AG09319 (cell line): ENCODE data around the gene TEX14.
A peak's percentile ranks its signal among the peaks of the same experiment; 100 is the strongest.

Experiments used
- DNase-seq: peaks from one replicate; pipeline ENCODE4 v3.0.0-alpha.2; 2010; ENCODE audit warnings: low read depth; ENCODE audit errors: extremely low read depth
- TF ChIP-seq, protein P1 (sequence below): IDR thresholded peaks from 2 replicates; pipeline ENCODE4 v1.5.1; 2011; ENCODE audit warnings: low read depth, mild to moderate bottlenecking, inconsistent platforms, low read length, moderate library complexity

TEX14 gene

DNA sequence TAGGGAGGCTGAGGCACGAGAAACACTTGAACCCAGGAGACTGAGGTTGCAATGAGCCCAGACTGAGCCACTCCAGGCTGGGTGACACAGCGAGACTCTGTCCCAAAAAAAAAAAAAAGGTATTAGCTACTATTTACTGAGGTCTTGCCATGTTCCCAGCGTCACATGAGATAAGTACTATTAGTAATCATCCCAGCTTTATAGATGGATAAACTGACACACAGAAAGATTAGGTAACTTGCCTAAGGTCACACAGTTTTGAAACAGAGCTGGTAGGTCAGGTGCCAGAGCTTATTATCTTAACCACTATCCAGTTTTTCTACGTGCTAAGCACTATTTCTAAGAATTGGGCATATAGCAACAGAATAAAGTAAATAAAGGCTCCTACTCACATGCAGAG is 51.6 kb downstream of the TEX14 start:
- TF ChIP-seq, protein P1, sequence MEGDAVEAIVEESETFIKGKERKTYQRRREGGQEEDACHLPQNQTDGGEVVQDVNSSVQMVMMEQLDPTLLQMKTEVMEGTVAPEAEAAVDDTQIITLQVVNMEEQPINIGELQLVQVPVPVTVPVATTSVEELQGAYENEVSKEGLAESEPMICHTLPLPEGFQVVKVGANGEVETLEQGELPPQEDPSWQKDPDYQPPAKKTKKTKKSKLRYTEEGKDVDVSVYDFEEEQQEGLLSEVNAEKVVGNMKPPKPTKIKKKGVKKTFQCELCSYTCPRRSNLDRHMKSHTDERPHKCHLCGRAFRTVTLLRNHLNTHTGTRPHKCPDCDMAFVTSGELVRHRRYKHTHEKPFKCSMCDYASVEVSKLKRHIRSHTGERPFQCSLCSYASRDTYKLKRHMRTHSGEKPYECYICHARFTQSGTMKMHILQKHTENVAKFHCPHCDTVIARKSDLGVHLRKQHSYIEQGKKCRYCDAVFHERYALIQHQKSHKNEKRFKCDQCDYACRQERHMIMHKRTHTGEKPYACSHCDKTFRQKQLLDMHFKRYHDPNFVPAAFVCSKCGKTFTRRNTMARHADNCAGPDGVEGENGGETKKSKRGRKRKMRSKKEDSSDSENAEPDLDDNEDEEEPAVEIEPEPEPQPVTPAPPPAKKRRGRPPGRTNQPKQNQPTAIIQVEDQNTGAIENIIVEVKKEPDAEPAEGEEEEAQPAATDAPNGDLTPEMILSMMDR, result no peak
- DNase-seq, result no peak

DNA sequence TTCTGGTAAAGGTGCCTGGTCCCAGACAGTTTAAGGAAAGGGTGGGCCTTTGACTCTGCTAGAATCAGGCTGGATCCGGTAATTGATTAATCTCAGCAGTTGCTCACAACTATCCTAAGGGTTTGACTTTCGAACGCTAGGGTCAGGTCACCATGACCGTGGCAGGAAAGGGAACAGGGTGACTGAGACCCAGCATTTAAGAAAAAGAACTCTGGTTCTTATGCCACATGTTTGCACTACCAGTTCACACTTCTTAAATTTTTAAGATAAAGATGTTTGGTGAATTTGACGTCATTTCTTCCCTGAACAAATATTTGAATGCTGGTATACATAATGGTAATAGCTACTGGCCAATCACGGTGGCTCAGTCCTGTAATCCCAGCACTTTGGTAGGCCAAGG is 52.2 kb downstream of the TEX14 start:
- TF ChIP-seq, protein P1, result no peak
- no peak for DNase-seq

DNA sequence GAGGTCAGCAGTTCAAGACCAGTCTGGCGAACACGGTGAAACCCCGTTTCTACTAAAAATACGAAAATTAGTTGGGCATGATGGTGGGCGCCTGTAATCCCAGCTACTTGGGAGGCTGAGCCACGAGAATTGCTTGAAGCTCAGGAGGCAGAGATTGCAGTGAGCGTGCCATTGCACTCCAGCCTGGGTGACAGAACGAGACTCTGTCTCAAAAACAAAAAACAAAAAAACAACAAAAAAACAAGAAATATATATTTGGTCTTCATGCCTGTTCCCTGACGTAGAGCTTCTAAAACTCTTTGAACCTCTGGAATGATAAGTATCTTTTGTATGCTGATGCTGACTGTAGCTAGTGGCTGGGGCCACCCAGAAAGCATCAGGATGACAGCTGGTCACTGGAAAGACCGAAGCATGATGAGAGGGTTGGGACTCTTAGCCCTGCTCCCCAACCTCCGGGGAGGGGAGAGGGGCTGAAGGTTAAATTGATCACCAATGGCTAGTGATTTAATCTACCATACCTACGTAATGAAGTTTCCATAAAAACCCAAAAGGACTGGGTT is 54.8 kb downstream of the TEX14 start:
- TF ChIP-seq, protein P1, result no peak
- DNase-seq, result no peak

DNA sequence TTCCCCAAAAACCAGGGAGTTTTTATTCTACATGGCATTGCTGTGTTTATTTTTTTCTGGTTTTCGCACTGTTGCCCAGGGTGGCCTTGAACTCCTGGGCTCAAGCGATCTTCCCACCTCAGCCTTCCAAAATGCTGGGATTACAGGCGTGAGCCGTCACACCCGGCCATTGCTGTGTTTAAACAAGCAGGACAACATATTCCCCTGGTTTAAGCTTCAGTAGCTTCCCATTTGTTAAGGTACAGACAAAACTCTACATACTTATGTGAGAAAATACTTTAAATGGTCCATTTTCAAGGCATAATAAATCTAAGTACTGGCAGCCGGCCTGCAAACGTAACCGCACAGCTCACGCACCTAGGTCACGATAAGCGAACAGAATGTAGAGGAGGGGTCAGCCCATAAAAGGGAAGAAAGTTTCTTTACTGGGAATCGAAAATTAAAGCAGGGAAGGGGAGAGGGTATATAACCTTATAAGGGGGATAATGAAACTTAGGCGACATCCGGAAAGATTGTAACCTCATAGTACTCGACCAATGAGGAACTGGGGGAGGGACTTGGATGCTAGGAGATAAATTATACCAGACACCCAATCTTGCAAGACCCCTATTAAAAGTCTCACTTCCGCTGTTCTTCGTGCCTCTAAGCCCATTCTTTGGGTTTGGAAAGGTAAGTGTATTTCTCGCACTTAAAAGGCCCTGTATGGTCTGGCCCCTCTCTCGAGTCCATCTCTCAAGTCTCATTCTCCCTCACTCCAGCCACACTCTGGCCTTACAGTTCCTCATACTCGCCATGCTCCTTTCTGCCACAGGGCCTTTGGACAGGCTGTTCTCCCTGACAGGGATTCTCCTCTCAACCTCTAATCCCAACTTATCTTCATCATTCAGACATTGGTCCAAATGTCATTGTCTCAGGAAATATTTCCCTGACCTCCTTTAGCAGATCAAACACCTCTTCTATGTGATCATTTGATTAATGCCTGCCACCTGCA is 59.2 kb downstream of the TEX14 start:
- TF ChIP-seq, protein P1, result no peak
- no peak for DNase-seq

DNA sequence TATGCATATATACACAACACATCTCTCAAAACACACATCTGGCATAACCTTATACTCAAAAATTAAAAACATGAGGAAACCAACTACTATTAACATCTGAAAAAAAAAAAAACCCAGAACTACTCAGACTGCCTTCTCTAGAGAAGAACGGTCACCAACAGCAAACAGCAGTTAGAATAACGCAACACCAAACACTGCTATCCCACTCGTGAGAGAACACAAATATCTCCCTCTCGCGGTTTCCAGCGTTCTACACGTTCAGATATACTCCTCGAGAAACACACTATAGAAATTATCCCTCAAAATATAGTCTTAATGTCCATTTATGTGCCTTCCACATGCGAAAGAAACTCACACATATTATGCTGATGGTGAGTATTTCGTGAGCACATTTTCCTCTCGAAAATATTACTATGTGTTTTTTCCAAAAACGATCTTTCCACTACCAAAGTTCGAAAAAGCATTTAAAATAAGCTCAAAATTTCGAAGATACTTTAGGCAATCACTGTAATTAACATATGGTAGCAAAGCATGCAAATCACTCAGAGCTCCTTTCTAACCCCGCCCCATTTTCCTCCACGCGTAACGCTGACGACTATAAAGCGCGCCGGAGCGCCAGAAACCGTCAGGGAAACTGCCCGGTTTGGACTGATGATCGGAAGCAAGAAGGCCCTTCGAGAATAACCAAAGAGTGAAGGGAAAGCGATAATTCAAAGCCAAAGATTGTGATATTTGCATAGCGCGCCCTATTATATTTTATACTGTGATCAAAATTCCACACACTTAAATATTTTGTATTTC is 60.1 kb downstream of the TEX14 start:
- DNase-seq, result peak; percentile 82
- TF ChIP-seq, protein P1, result peak; percentile 23

DNA sequence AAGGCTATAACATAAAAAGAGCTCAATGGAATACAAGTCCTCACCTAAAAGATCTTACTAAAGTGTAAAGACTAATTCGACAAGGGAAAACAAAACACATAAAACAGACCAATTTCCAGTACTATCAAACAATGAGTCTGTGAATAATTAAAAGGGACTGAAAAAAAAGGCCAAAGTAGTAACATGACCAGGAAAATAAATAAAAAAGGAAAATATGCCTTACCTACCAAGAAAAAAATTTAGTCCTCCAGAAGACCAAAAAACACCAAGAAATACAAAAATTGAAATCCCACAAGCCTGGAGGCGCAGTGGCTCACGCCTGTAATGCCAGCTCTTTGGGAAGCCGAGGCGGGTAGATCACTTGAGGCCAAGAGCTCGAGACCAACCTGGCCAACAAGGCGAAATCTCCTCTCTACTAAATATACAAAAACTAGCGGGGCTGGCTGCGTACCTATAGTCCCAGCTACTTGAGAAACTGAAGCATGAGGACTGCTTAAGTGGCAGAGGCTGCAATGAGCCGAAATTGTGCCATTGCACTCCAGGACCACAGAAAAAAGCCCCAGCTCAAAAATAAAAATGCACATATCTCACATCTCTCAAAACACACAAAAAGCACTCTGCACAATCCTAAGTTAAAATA is 60.8 kb downstream of the TEX14 start:
- TF ChIP-seq, protein P1, result no peak
- DNase-seq, result no peak
